Cardiac fibroblast (primary cell): ENCODE results near the gene TACR1.
A peak's percentile ranks its signal among the peaks of the same experiment; 100 is the strongest.
"Not testable (repeated sequence)": the region's sequence is repeated elsewhere in the genome, so short reads cannot be mapped to it uniquely, and the experiment has no call there.

Source experiments
- DNase-seq, 2 donors: peaks; one replicate each; pipeline versions ENCODE4 v3.0.0 to v3.0.0-alpha.2; 2010; ENCODE audit warnings: low read depth in 2 of 2
- H3K4me3 ChIP-seq, 2 donors: replicated peaks in 1 of 2; 1 replicate in 1 of 2; 2 replicates in 1 of 2; pipeline ENCODE4 v1.5.1; 2011; ENCODE audit warnings: low read depth in 2 of 2, low read length in 2 of 2, mild to moderate bottlenecking in 2 of 2, moderate library complexity in 1 of 2
- CTCF ChIP-seq: IDR thresholded peaks from one replicate; pipeline ENCODE4 v1.5.1; 2011; ENCODE audit warnings: low read depth, mild to moderate bottlenecking, low read length, inconsistent platforms

The TACR1 gene

GRCh38 chr2:75237296-75237695, 38.0 kb upstream of the TACR1 start:
- no peak for DNase-seq
- no peak for TF ChIP-seq CTCF
- H3K4me3 ChIP-seq = no peak overlapping the region

GRCh38 chr2:75233965-75234364, 34.6 kb upstream of the TACR1 start:
- no peak for TF ChIP-seq CTCF
- DNase-seq = no peak
- H3K4me3 ChIP-seq = no peak overlapping the region

GRCh38 chr2:75226617-75227016, 27.3 kb upstream of the TACR1 start:
- no peak for DNase-seq
- no peak for TF ChIP-seq CTCF
- no peak overlapping the region for H3K4me3 ChIP-seq

GRCh38 chr2:75226099-75226498, 26.8 kb upstream of the TACR1 start:
- no peak for TF ChIP-seq CTCF
- H3K4me3 ChIP-seq = no peak overlapping the region
- no peak for DNase-seq

GRCh38 chr2:75224636-75225094, 25.3 kb upstream of the TACR1 start:
- no peak overlapping the region for H3K4me3 ChIP-seq
- DNase-seq = peak in 1 of 2 donors; percentile 7
- TF ChIP-seq CTCF = no peak

- no peak for DNase-seq
- no peak overlapping the region for H3K4me3 ChIP-seq
- TF ChIP-seq CTCF = no peak
These were observed 23.2 kb upstream of the TACR1 start for GRCh38 chr2:75222527-75222926.

- no peak for TF ChIP-seq CTCF
- peak; percentile 30 to 84 for DNase-seq
These were observed 22.5 kb upstream of the TACR1 start for GRCh38 chr2:75221862-75222261.

GRCh38 chr2:75219213-75219612, 19.9 kb upstream of the TACR1 start:
- DNase-seq = not testable (repeated sequence)

More at GRCh38 chr2:75221862-75222261, 22.5 kb upstream of the TACR1 start:
- H3K4me3 ChIP-seq = no peak overlapping the region

More at GRCh38 chr2:75219213-75219612, 19.9 kb upstream of the TACR1 start:
- not testable (repeated sequence) for H3K4me3 ChIP-seq
